Measurements from ENCODE around the gene POM121.
"Not testable (repeated sequence)": the region's sequence is repeated elsewhere in the genome, so short reads cannot be mapped to it uniquely, and the experiment has no call there.

GRCh38 chr7:72879079-72879736 lies 45.7 kb upstream of the POM121 start:
- TF ChIP-seq POLR2A, POU2F2, SPI1 (IDR thresholded peaks at IDR 0.05; ENCODE audit: low read depth, low read length): not testable (repeated sequence)
- peak; percentile 63; the same call in 1 of the 2 replicates for TF ChIP-seq POLR2AphosphoS5 (IDR thresholded peaks at IDR 0.05; ENCODE audit: low read depth, low read length)
- peak; percentile 68; the same call in 1 of the 2 replicates for TF ChIP-seq TAF1 (IDR thresholded peaks at IDR 0.05; ENCODE audit: low read depth, low read length)

Data from GM12891 (cell line).